ENCODE results near the gene PTGES3L. TPM values are rescaled to one million over a fixed set of nuclear protein-coding genes. Genes with fewer than 3 reads are reported as not detected.

The PTGES3L gene
- total and polyA plus RNA-seq, 2 of the 13 experiments (the other 11 are each of a cell fraction or from before 2014, with no cell fraction given), result 1.2 to 2.9 TPM

DNA sequence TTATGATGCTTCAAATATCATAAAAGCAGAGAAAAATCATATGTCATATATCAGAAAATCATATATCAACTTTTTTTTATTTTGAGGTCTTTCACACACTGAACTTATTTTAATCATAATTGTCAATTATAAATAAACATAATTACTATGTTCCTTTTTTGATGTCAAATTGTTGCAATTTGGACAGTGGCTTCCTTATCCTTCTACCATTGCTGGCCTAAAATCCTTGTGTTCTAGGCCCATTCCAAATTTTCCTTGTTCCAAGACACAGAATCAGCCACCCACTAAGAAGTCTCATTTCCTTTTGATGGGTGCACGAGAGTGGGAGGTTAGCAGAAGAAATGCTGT is 50.4 kb downstream of the PTGES3L start (continued):
- TF ChIP-seq, protein P1, sequence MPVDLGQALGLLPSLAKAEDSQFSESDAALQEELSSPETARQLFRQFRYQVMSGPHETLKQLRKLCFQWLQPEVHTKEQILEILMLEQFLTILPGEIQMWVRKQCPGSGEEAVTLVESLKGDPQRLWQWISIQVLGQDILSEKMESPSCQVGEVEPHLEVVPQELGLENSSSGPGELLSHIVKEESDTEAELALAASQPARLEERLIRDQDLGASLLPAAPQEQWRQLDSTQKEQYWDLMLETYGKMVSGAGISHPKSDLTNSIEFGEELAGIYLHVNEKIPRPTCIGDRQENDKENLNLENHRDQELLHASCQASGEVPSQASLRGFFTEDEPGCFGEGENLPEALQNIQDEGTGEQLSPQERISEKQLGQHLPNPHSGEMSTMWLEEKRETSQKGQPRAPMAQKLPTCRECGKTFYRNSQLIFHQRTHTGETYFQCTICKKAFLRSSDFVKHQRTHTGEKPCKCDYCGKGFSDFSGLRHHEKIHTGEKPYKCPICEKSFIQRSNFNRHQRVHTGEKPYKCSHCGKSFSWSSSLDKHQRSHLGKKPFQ (CRISPR knock-in tag; IDR thresholded peaks at IDR 0.05; ENCODE audit: insufficient replicate concordance), result no peak
- no peak for TF ChIP-seq HHEX (CRISPR knock-in tag; IDR thresholded peaks at IDR 0.05)
- TF ChIP-seq, protein P2, sequence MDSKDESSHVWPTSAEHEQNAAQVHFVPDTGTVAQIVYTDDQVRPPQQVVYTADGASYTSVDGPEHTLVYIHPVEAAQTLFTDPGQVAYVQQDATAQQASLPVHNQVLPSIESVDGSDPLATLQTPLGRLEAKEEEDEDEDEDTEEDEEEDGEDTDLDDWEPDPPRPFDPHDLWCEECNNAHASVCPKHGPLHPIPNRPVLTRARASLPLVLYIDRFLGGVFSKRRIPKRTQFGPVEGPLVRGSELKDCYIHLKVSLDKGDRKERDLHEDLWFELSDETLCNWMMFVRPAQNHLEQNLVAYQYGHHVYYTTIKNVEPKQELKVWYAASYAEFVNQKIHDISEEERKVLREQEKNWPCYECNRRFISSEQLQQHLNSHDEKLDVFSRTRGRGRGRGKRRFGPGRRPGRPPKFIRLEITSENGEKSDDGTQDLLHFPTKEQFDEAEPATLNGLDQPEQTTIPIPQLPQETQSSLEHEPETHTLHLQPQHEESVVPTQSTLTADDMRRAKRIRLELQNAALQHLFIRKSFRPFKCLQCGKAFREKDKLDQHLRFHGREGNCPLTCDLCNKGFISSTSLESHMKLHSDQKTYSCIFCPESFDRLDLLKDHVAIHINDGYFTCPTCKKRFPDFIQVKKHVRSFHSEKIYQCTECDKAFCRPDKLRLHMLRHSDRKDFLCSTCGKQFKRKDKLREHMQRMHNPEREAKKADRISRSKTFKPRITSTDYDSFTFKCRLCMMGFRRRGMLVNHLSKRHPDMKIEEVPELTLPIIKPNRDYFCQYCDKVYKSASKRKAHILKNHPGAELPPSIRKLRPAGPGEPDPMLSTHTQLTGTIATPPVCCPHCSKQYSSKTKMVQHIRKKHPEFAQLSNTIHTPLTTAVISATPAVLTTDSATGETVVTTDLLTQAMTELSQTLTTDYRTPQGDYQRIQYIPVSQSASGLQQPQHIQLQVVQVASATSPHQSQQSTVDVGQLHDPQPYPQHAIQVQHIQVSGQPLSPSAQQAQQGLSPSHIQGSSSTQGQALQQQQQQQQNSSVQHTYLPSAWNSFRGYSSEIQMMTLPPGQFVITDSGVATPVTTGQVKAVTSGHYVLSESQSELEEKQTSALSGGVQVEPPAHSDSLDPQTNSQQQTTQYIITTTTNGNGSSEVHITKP (CRISPR knock-in tag; IDR thresholded peaks at IDR 0.05; ENCODE audit: low read depth), result no peak
- no peak for TF ChIP-seq YEATS4 (CRISPR knock-in tag; IDR thresholded peaks at IDR 0.05; ENCODE audit: borderline replicate concordance)
- TF ChIP-seq STAT5B (CRISPR knock-in tag; IDR thresholded peaks at IDR 0.05), result no peak
- TF ChIP-seq MED13 (CRISPR knock-in tag; IDR thresholded peaks at IDR 0.05), result 0 out of 2 replicates have a peak, but pooled peaks have one; percentile 25
- TF ChIP-seq, protein P3, sequence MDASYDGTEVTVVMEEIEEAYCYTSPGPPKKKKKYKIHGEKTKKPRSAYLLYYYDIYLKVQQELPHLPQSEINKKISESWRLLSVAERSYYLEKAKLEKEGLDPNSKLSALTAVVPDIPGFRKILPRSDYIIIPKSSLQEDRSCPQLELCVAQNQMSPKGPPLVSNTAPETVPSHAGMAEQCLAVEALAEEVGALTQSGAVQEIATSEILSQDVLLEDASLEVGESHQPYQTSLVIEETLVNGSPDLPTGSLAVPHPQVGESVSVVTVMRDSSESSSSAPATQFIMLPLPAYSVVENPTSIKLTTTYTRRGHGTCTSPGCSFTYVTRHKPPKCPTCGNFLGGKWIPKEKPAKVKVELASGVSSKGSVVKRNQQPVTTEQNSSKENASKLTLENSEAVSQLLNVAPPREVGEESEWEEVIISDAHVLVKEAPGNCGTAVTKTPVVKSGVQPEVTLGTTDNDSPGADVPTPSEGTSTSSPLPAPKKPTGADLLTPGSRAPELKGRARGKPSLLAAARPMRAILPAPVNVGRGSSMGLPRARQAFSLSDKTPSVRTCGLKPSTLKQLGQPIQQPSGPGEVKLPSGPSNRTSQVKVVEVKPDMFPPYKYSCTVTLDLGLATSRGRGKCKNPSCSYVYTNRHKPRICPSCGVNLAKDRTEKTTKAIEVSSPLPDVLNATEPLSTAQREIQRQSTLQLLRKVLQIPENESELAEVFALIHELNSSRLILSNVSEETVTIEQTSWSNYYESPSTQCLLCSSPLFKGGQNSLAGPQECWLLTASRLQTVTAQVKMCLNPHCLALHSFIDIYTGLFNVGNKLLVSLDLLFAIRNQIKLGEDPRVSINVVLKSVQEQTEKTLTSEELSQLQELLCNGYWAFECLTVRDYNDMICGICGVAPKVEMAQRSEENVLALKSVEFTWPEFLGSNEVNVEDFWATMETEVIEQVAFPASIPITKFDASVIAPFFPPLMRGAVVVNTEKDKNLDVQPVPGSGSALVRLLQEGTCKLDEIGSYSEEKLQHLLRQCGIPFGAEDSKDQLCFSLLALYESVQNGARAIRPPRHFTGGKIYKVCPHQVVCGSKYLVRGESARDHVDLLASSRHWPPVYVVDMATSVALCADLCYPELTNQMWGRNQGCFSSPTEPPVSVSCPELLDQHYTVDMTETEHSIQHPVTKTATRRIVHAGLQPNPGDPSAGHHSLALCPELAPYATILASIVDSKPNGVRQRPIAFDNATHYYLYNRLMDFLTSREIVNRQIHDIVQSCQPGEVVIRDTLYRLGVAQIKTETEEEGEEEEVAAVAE (CRISPR knock-in tag; IDR thresholded peaks at IDR 0.05; ENCODE audit: borderline replicate concordance), result peak; percentile 0; the same call in 1 of the 2 replicates
- peak; percentile 15; the same call in 1 of the 2 replicates for TF ChIP-seq HDAC1 (CRISPR knock-in tag; IDR thresholded peaks at IDR 0.05)
- no peak for TF ChIP-seq ZNF234 (CRISPR knock-in tag; conservative IDR thresholded peaks at IDR 0.05)
- no peak for TF ChIP-seq KDM2A (CRISPR knock-in tag; IDR thresholded peaks at IDR 0.05; ENCODE audit: borderline replicate concordance, low read depth)
- no peak for TF ChIP-seq PAX8 (CRISPR knock-in tag; IDR thresholded peaks at IDR 0.05; ENCODE audit: borderline replicate concordance)
- TF ChIP-seq NR2C2 (CRISPR knock-in tag; IDR thresholded peaks at IDR 0.05; ENCODE audit: borderline replicate concordance), result no peak
- no peak for TF ChIP-seq ZSCAN21 (CRISPR knock-in tag; IDR thresholded peaks at IDR 0.05; ENCODE audit: borderline replicate concordance)
- TF ChIP-seq ATF1 (CRISPR knock-in tag; IDR thresholded peaks at IDR 0.05), result 0 out of 2 replicates have a peak, but pooled peaks have one; percentile 4
- TF ChIP-seq KLF15 (CRISPR knock-in tag; IDR thresholded peaks at IDR 0.05; ENCODE audit: borderline replicate concordance), result no peak
- TF ChIP-seq, protein P4, sequence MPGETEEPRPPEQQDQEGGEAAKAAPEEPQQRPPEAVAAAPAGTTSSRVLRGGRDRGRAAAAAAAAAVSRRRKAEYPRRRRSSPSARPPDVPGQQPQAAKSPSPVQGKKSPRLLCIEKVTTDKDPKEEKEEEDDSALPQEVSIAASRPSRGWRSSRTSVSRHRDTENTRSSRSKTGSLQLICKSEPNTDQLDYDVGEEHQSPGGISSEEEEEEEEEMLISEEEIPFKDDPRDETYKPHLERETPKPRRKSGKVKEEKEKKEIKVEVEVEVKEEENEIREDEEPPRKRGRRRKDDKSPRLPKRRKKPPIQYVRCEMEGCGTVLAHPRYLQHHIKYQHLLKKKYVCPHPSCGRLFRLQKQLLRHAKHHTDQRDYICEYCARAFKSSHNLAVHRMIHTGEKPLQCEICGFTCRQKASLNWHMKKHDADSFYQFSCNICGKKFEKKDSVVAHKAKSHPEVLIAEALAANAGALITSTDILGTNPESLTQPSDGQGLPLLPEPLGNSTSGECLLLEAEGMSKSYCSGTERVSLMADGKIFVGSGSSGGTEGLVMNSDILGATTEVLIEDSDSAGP (CRISPR knock-in tag; IDR thresholded peaks at IDR 0.05; ENCODE audit: borderline replicate concordance), result no peak
- TF ChIP-seq, protein P5, sequence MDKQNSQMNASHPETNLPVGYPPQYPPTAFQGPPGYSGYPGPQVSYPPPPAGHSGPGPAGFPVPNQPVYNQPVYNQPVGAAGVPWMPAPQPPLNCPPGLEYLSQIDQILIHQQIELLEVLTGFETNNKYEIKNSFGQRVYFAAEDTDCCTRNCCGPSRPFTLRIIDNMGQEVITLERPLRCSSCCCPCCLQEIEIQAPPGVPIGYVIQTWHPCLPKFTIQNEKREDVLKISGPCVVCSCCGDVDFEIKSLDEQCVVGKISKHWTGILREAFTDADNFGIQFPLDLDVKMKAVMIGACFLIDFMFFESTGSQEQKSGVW (CRISPR knock-in tag; IDR thresholded peaks at IDR 0.05; ENCODE audit: borderline replicate concordance), result no peak
- no peak for TF ChIP-seq RAD21 (CRISPR knock-in tag; IDR thresholded peaks at IDR 0.05)

All from HepG2 (cell line).